Measurements from ENCODE around the gene NTNG2. TPM values are rescaled to one million over a fixed set of nuclear protein-coding genes. Genes with fewer than 3 reads are reported as not detected.

The NTNG2 gene
- total and polyA plus RNA-seq, 7 experiments from 2014 or later, result 0.87 to 11.6 (median 3.7) TPM

DNA sequence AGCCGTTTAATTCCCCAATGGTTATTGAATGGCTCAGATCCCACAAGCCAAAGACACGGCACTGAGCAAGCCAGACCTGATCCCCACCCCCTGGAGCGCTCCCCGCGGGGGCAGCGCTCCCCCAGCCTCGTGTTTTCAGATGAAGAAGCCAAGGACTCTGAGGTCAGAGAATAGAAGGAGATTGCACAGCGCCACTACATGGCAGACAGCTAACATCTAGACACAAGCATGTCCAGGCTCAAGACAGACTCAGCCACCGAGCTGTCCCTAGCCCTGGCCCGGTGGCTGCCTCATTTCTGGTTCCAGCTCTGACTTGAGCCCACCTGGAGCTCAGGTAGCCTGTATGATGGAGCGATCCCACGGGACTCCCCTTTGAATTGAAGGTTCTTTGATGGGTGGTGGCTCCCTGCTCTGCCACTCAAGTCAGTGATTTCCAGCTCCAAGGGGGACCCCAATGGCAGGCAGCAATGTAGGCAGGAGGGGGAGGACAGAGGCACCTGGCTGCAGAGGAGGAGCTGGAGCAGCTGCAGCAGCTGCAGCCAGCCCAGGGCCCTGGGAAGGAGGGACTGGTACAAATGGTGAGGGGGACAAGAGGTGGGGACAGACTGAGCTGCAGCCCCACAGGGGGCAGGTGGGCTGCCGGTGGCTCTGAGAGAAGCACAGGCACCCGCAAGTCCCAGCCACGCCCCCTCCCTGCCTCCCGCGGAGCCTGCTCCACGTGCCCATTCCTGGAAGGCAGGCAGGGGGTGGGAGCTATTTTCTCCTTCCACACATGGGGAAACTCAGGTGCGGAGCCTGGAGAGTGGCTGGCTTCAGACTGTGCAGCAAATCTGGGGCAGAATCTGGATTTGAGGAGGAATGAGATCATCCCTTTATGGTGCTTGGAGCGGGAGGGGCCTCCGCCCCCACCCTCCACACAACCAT lies 40.2 kb downstream of the NTNG2 start:
- no peak overlapping the region for H3K4me3 Mint-ChIP-seq
- CTCF ChIA-PET, result interaction anchor here (0.8 kb wide), 1 partner anchor 116 kb away, joined by 4 read pairs; no protein-coding TSS in a partner anchor

GRCh38 chr9:132204883-132205282 lies 43.0 kb downstream of the NTNG2 start:
- Mint-ChIP-seq H3K4me1 (peaks cover 0 to 4% (median 0%) of the 10 kb centered on the region in 7 donors), H3K36me3 (peaks cover 0 to 4% (median 0%) of the 10 kb centered on the region in 5 donors), H3K9me3 (peaks cover 0 to 14% (median 8%) of the 10 kb centered on the region in 11 donors), H3K27me3 (peaks cover 0 to 21% (median 5%) of the 10 kb centered on the region in 5 donors), H3K27ac (no peak overlapping the region), H3K4me3 (no peak overlapping the region)
- Histone ChIP-seq H3K27me3 (ENCODE audit: control insufficient read depth in 2 of 2, insufficient read depth in 2 of 2, low read length in 2 of 2) (no peaks in the 10 kb centered on the region), H3K4me1 (ENCODE audit: control insufficient read depth in 2 of 2, insufficient read depth in 2 of 2, low read length in 2 of 2) (no peaks in the 10 kb centered on the region), H3K27ac (ENCODE audit: low read depth, low read length) (no peak overlapping the region), H3K36me3 (ENCODE audit: control insufficient read depth in 2 of 3, insufficient read depth in 3 of 3, low read length in 3 of 3) (no peaks in the 10 kb centered on the region), H3K4me3 (ENCODE audit: low read length) (no peak overlapping the region), H3K9me3 (ENCODE audit: control insufficient read depth in 2 of 3, low read length in 3 of 3) (no peaks in the 10 kb centered on the region)
- CTCF ChIA-PET, result no interaction called here
- DNase-seq (no peak), ATAC-seq (no peak)
- POLR2A ChIA-PET, result no interaction called here
- intact Hi-C loops (cut with micrococcal nuclease), result no loop called here

More for the DNA sequence above, 40.2 kb downstream of the NTNG2 start:
- no peak overlapping the region for H3K27ac ChIP-seq (ENCODE audit: low read depth, low read length)
- intact Hi-C loops (cut with micrococcal nuclease), result no loop called here
- no peaks in the 10 kb centered on the region for H3K27me3 ChIP-seq (ENCODE audit: control insufficient read depth in 2 of 2, insufficient read depth in 2 of 2, low read length in 2 of 2)
- no peaks in the 10 kb centered on the region for H3K36me3 ChIP-seq (ENCODE audit: control insufficient read depth in 2 of 3, insufficient read depth in 3 of 3, low read length in 3 of 3)
- H3K27me3 Mint-ChIP-seq, result peaks cover 0 to 21% (median 5%) of the 10 kb centered on the region in 5 donors
- no peaks in the 10 kb centered on the region for H3K4me1 ChIP-seq (ENCODE audit: control insufficient read depth in 2 of 2, insufficient read depth in 2 of 2, low read length in 2 of 2)
- H3K9me3 Mint-ChIP-seq, result peaks cover 0 to 21% (median 8%) of the 10 kb centered on the region in 11 donors
- DNase-seq, result no peak
- H3K9me3 ChIP-seq (ENCODE audit: control insufficient read depth in 2 of 3, low read length in 3 of 3), result no peaks in the 10 kb centered on the region
- H3K36me3 Mint-ChIP-seq, result peaks cover 0 to 4% (median 0%) of the 10 kb centered on the region in 5 donors
- no peak overlapping the region for H3K4me3 ChIP-seq (ENCODE audit: low read length)
- no peaks in the 10 kb centered on the region for H3K4me1 Mint-ChIP-seq
- H3K27ac Mint-ChIP-seq, result no peak overlapping the region
- no peak for ATAC-seq
- POLR2A ChIA-PET, result no interaction called here

DNA sequence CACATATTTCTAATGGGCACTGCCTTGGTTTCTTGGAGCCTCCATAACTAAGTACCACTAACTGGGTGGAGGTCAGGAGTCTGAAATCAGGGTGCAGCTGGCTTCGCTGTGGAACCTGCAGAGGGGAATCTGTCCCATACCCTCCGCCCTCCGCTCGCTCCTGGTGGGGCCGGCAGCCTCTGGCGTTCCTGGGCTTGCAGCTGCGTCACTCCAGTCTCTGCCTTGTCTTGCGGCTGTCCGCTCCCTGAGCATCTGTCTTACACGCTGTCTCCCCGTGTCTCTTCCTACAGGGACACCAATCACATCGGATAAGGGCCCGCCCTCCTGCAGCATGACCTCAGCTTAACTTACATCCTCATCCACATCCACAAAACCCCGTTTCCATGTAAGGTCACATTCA lies 45.4 kb downstream of the NTNG2 start:
- intact Hi-C loops (cut with micrococcal nuclease), result no loop called here
- H3K4me3 Mint-ChIP-seq, result peak overlapping the region in 1 of 10 donors; percentile 34
- peaks cover 0 to 4% (median 0%) of the 10 kb centered on the region in 7 donors for H3K4me1 Mint-ChIP-seq
- no peak overlapping the region for H3K27ac ChIP-seq (ENCODE audit: low read depth, low read length)
- POLR2A ChIA-PET, result no interaction called here
- no peaks in the 10 kb centered on the region for H3K27me3 ChIP-seq (ENCODE audit: control insufficient read depth in 2 of 2, insufficient read depth in 2 of 2, low read length in 2 of 2)
- no peaks in the 10 kb centered on the region for H3K4me1 ChIP-seq (ENCODE audit: control insufficient read depth in 2 of 2, insufficient read depth in 2 of 2, low read length in 2 of 2)
- H3K36me3 Mint-ChIP-seq, result peaks cover 0 to 4% (median 0%) of the 10 kb centered on the region in 5 donors
- peaks cover 0 to 11% (median 8%) of the 10 kb centered on the region in 11 donors for H3K9me3 Mint-ChIP-seq
- ATAC-seq, result no peak
- no peaks in the 10 kb centered on the region for H3K9me3 ChIP-seq (ENCODE audit: control insufficient read depth in 2 of 3, low read length in 3 of 3)
- H3K4me3 ChIP-seq (ENCODE audit: low read length), result no peak overlapping the region
- H3K27me3 Mint-ChIP-seq, result peaks cover 0 to 15% (median 5%) of the 10 kb centered on the region in 5 donors
- H3K27ac Mint-ChIP-seq, result peak overlapping the region in 1 of 9 donors; percentile 17
- CTCF ChIA-PET, result no interaction called here
- no peaks in the 10 kb centered on the region for H3K36me3 ChIP-seq (ENCODE audit: control insufficient read depth in 2 of 3, insufficient read depth in 3 of 3, low read length in 3 of 3)
- DNase-seq, result no peak

GRCh38 chr9:132207839-132208615 lies 46.2 kb downstream of the NTNG2 start:
- H3K27me3 ChIP-seq (ENCODE audit: control insufficient read depth in 2 of 2, insufficient read depth in 2 of 2, low read length in 2 of 2), result no peaks in the 10 kb centered on the region
- peaks cover 0 to 4% (median 0%) of the 10 kb centered on the region in 7 donors for H3K4me1 Mint-ChIP-seq
- intact Hi-C loops (cut with micrococcal nuclease), result no loop called here
- no peak overlapping the region for H3K4me3 ChIP-seq (ENCODE audit: low read length)
- H3K36me3 Mint-ChIP-seq, result peaks cover 0 to 4% (median 0%) of the 10 kb centered on the region in 5 donors
- H3K27ac Mint-ChIP-seq, result no peak overlapping the region
- no peaks in the 10 kb centered on the region for H3K36me3 ChIP-seq (ENCODE audit: control insufficient read depth in 2 of 3, insufficient read depth in 3 of 3, low read length in 3 of 3)
- no peak for DNase-seq
- no peak overlapping the region for H3K4me3 Mint-ChIP-seq
- ATAC-seq, result no peak
- POLR2A ChIA-PET, result no interaction called here
- peaks cover 0 to 11% (median 8%) of the 10 kb centered on the region in 11 donors for H3K9me3 Mint-ChIP-seq
- CTCF ChIA-PET, result no interaction called here
- no peak overlapping the region for H3K27ac ChIP-seq (ENCODE audit: low read depth, low read length)
- no peaks in the 10 kb centered on the region for H3K4me1 ChIP-seq (ENCODE audit: control insufficient read depth in 2 of 2, insufficient read depth in 2 of 2, low read length in 2 of 2)
- no peaks in the 10 kb centered on the region for H3K9me3 ChIP-seq (ENCODE audit: control insufficient read depth in 2 of 3, low read length in 3 of 3)
- H3K27me3 Mint-ChIP-seq, result peaks cover 0 to 9% (median 3%) of the 10 kb centered on the region in 5 donors

DNA sequence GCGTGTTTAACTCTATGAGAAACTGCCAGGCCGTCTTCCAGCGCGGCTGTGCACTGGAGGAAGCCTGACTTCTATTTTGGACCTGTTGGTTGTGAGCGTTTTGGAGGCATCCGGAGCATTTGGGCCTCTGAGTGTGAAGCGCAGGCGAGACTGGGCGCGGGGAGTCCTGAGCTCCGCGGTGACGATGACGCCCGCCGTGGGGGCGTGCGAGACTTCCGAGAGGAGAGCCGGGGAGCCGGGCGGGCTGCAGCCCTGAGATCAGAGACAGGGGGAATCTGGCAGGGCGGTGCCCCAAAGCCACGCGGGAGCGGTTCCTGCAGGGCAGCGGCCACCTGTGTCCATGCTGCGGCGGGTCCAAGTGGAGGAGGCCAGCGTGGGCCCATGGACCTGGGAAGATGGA lies 47.4 kb downstream of the NTNG2 start:
- H3K4me1 Mint-ChIP-seq, result peaks cover 0 to 4% (median 0%) of the 10 kb centered on the region in 7 donors
- intact Hi-C loops (cut with micrococcal nuclease), result no loop called here
- H3K27me3 Mint-ChIP-seq, result peaks cover 0 to 5% (median 3%) of the 10 kb centered on the region in 5 donors
- H3K4me3 Mint-ChIP-seq, result no peak overlapping the region
- Histone ChIP-seq H3K27me3 (ENCODE audit: control insufficient read depth in 2 of 2, insufficient read depth in 2 of 2, low read length in 2 of 2) (no peaks in the 10 kb centered on the region), H3K36me3 (ENCODE audit: control insufficient read depth in 2 of 3, insufficient read depth in 3 of 3, low read length in 3 of 3) (no peaks in the 10 kb centered on the region), H3K9me3 (ENCODE audit: control insufficient read depth in 2 of 3, low read length in 3 of 3) (no peaks in the 10 kb centered on the region), H3K4me1 (ENCODE audit: control insufficient read depth in 2 of 2, insufficient read depth in 2 of 2, low read length in 2 of 2) (no peaks in the 10 kb centered on the region), H3K27ac (ENCODE audit: low read depth, low read length) (no peak overlapping the region), H3K4me3 (ENCODE audit: low read length) (no peak overlapping the region)
- CTCF ChIA-PET, result no interaction called here
- POLR2A ChIA-PET, result no interaction called here
- peaks cover 0 to 4% (median 0%) of the 10 kb centered on the region in 5 donors for H3K36me3 Mint-ChIP-seq
- ATAC-seq (no peak), DNase-seq (no peak)
- H3K9me3 Mint-ChIP-seq, result peaks cover 0 to 11% (median 7%) of the 10 kb centered on the region in 11 donors
- no peak overlapping the region for H3K27ac Mint-ChIP-seq

DNA sequence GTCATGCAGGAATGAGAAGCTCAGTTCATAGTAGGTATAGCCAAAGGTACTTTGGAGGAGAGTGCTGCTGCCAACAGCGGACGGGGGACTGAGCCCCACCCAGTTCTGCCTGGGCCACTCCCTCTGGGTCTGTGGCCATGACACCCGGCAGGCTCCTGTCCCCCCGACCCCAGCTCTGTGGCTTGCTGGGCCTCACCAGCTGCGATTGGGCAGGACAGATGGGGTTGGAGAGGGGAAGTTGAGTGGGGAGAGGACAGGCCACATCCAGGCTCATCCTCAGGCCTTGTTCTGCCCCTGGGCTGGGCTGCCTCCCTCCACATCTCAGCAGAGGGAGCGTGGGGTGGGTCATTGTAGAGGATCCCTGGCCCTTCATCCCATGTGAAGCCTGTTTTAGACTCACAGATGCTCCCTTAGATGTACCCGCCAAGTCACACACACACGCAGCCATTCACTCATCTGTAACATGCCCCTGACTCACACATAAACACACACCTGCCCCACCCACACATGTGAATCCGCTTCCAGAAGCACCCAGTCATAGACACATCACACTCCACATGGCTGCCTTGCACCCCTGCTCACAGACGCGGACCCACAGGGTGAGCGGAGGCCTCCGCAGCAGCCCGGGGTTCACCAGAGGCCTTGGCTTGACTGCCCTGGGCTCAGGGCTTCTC lies 48.8 kb downstream of the NTNG2 start:
- intact Hi-C loops (cut with micrococcal nuclease), result no loop called here
- Mint-ChIP-seq H3K27me3 (no peaks in the 10 kb centered on the region), H3K4me1 (peaks cover 0 to 4% (median 0%) of the 10 kb centered on the region in 7 donors), H3K9me3 (no peaks in the 10 kb centered on the region), H3K27ac (no peak overlapping the region), H3K4me3 (no peak overlapping the region), H3K36me3 (no peaks in the 10 kb centered on the region)
- POLR2A ChIA-PET, result no interaction called here
- DNase-seq, result no peak
- ATAC-seq, result no peak
- CTCF ChIA-PET, result no interaction called here
- Histone ChIP-seq H3K36me3 (ENCODE audit: control insufficient read depth in 2 of 3, insufficient read depth in 3 of 3, low read length in 3 of 3) (no peaks in the 10 kb centered on the region), H3K27me3 (ENCODE audit: control insufficient read depth in 2 of 2, insufficient read depth in 2 of 2, low read length in 2 of 2) (no peaks in the 10 kb centered on the region), H3K27ac (ENCODE audit: low read depth, low read length) (no peak overlapping the region), H3K9me3 (ENCODE audit: control insufficient read depth in 2 of 3, low read length in 3 of 3) (no peaks in the 10 kb centered on the region), H3K4me3 (ENCODE audit: low read length) (no peak overlapping the region), H3K4me1 (ENCODE audit: control insufficient read depth in 2 of 2, insufficient read depth in 2 of 2, low read length in 2 of 2) (no peaks in the 10 kb centered on the region)

Measured in naive thymus-derived CD4-positive, alpha-beta T cell (primary cell).